Right kidney (tissue), 1 donor: Measurements from ENCODE around the gene GNG12.

ENCODE experiments used
- DNase-seq: peaks from one replicate; pipeline ENCODE4 v3.0.0-alpha.2; 2016

The GNG12 gene

GRCh38 chr1:67815303-67816094 is 17.8 kb downstream of the GNG12 start:
- no peak for DNase-seq

DNA sequence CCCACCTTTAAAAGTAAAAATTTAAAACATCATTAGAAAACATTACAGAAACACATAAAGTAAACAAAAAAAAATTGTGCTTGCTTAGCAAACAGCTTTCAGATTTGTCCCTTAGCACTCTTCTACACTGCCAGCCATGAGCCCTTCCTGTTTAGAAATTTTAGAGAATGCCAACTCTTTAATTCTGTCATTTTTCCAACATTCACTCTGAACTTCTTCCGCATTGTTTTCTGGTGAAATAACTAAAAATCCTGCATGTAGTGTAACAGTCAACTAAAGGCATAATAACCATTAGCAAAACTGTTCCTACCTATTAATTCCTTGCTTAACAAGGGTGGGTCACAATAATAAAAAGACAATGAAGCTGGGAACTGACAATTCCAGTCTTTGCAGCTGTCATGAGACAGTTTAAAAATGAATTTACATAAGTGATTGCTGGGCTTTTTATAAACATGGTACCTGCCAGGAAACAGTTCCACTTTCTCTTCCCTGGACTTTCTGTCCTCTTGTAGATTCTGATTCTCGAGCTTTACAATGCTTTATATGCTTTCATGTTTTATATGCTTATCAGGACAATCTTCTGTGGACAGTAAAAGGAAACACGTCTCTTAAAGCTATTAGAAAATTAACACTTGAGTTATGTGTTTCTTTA is 19.0 kb downstream of the GNG12 start:
- DNase-seq, result no peak

DNA sequence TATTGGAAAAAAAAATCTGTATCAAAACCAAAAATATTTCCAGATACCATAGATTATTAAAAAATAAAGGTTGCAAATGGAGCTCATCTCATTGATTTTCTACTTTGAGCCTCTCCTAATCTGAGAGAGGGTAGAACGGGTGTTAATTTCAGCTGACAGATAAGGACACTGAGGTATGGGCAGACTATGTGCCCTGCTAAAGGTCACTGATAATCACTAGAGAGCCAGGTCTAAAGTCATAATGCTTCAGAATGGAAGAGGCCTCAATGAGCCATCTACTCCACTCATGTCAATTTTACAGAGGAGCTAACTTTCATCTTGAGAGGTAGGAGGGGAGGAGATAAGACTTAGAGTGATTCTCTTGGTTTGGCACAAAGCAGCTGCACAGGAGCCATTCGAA is 21.0 kb downstream of the GNG12 start:
- DNase-seq, result no peak

DNA sequence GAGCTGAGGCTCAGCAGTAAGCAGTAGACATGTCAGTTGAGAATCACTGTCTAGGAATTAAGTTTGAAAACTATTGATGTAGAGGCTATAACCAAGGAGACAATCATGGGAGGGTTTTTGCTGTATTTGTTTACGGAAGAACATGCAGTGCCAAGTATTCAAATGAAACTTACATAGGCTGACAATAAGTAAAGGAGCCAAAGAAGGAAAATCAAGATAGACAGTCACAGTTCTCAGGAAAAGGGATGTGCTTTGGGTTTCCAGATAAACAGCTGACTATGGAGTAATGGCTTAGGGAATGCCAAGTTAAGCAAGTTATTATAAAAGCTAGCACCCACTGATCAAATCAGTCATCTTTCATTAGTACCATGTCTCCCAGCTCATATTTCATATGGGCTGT is 21.5 kb downstream of the GNG12 start:
- no peak for DNase-seq

DNA sequence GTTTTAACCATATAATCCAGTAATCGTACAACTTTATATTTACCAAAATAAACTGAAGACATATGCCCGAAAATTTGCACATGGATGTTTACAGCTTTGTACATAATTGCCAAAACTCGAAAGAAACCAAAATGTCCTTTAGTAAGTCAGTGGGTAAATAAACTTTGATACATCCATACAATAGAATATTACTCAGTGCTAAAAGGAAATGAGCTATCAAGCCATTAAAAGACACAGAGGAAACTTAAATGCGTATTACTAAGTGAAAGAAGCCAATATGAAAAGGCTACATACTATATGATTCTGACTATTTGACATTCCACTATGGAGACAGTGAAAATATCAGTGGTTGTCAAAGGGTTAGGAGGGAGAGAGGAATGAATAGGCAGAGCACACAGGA is 23.4 kb downstream of the GNG12 start:
- no peak for DNase-seq

GRCh38 chr1:67807282-67807681 is 26.0 kb downstream of the GNG12 start:
- no peak for DNase-seq

GRCh38 chr1:67804710-67805109 is 28.6 kb downstream of the GNG12 start:
- no peak for DNase-seq

- no peak for DNase-seq
Measured at GRCh38 chr1:67803380-67804279, 29.6 kb downstream of the GNG12 start.

DNA sequence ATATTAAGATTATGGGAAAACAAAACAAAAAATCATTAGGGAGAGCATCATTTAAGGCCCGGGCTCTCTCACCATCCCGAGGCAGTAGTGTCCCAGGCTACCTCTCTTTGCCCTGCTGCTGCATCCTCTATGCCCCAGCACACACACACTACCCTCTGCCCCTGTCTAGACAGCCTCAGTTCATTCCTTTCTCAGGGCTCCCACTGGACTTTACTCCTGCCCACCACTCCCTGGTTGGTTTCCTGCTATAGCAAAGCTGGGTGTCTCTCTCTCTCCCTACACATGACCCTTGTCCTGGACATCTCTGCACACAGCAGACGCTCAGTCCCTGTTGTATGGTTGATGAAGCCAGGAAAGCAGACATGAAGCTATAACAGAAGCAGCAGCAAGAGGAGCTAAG is 30.7 kb downstream of the GNG12 start:
- no peak for DNase-seq

DNA sequence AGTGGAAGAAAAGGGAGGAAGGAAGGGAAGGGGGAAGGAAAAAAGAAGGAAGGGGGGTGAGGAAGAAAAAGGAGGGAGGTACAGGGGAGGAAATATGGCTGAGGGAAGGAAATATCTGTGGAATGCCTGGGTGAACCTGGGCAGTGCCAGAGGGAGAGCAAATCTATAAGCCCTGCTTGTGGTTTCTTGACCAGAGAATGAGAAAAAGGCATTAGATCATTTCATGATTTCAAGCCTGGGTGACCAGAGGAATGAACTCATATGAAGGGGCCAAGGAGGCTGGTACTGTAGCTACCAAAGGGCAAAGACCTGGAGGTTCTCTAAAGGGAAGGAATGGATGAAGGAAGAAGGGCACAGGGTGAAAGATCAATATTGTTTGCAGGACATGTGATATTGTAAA is 31.4 kb downstream of the GNG12 start:
- no peak for DNase-seq

GRCh38 chr1:67795179-67795912 is 37.9 kb downstream of the GNG12 start:
- no peak for DNase-seq

DNA sequence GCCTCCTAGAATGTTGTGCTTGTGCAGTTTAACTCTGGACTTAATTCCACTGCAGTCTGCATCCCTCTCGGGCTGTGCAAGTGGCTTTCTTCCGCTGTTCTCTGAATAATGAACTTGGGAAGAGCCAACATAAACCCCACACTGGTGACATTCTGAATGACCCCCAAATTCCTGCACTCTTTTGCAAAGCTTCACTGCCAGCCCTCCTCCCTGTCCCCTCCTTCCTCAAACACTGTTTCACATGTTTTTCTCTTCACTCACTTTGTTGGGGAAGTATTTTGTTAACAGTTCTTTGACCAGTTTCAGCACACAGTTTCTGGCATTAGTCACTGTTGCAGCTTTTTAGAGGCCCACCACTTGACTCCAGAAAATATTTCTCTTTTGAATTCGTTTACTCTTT is 39.7 kb downstream of the GNG12 start:
- no peak for DNase-seq

DNA sequence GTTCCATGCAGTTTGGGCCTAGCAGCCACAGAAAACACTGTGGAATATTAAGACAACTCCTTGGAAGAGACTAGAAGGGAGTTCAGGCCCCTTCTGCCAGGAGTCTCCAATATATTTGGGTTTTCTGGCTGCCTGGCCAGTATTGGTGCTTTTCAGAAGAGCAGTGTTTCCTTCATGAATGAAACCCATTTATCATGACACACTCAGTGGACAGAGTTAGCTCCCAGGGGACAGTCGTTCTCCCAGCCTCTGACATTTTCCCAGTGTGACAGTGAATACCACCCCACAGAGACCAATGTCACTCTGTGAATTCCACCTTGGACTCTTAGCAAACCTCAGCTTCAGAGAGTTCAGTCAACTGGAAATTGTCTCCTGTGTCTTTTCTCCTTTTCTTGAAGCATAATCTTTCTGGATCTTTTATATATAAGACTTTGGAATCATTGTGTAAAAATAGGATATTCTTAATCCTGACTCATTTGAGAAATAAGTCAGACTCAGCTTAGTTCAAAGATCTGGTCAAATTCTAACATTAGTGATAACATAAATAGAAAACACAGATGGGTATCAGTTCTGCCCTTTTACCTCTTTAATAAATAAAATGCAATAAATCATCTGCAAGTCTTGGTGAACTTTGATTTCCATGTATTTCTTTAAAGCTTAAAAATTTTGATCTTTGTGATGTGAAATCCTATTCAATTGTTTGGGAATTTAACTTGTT is 40.4 kb downstream of the GNG12 start:
- DNase-seq, result no peak

GRCh38 chr1:67792103-67792502 is 41.2 kb downstream of the GNG12 start:
- DNase-seq, result no peak

DNA sequence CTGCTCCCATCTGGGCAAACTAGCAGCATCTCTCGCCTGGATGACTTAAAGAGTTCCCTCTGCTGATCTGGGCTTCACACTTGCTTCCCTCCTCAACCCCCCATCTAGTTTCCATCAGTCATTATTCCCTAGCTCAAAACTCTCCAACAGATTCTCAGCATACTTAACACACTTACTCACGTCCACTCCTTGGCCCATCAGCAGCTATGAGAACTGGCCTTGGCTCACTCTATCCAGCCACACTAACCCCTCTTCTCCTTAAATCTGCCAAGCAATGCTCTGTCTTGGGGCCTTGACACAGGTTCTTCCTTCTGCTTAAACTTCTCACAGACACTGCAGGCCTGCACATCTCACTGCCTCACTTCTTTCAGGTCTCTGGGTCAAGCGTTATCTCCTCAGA is 41.6 kb downstream of the GNG12 start:
- no peak for DNase-seq

DNA sequence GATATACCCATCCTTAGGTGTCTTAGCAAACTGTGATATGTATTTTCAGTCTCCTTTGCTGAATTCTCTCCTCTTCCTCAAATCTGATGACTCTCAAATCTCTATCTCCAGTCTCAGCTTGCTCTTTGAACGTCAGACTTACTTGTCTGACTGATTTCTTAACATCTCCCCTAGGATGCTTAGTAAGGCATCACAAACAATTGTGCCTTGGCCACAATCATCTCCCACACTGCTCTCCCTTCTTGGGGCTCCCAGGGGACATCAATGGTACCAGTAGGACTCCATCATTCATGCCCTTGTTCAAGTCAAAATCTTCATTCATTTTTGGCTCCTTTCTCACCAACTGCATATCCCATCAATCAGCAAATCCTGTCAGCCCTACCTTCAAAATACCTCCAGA is 42.0 kb downstream of the GNG12 start:
- no peak for DNase-seq

DNA sequence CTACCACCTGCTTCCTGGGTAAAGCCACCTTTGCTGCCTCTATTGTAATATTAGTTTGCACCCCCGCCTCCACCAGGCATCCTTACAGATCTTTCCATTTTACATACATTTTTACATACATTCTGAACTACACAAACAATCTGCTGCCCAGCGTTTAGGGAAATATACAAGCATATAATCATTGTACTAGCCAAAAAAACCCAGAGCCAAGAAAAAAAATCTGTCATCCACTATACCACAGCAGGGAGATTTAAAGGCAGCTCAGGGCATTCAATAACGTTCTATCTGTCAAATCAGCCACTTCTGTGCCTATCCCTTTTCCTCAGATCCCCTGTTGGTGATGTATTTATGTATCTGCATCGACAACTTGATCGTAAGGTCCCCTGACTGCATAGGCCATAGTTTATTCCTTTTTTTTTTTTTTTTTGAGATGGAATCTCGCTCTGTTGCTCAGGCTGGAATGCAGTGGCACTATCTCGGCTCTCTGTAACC is 43.0 kb downstream of the GNG12 start:
- no peak for DNase-seq

GRCh38 chr1:67789551-67789950 is 43.7 kb downstream of the GNG12 start:
- no peak for DNase-seq

DNA sequence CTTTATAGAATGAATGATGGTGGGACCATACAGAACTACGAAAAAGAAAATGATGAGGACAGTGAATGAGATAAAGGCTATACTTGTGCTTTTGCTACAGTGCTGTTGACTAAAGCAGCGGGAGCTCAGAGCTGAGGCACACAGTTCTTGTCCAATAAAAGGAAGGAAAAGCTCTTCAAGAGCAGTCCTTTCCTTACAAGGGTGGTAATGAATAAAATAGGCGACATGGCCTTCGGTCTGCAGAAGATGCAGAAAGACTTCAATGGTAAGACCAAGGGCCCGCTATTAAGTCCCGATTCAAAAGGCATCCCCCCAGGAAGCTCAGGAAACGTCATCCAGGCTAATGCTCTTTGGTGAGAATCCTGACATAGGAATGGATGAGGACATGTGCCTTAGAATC is 44.4 kb downstream of the GNG12 start:
- no peak for DNase-seq

GRCh38 chr1:67788238-67788790 is 45.0 kb downstream of the GNG12 start:
- no peak for DNase-seq

DNA sequence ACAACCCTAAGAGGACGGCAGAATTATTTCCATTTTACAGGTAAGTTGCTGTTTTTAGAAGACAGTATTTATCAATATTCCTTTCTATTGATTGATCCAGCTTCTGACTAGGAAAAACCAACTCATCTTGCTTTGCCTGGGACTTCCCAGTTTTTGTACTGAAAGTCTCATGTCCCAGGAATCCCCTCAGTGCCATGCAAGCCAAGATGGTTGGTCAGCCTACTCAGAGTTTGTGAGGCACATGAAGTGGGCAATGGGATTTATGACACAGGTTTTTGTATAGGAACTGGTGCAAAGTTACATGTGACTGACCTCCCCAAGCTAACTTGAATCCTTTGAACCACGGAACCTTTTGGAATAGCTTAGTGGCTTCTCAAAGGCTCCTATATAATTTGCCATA is 45.5 kb downstream of the GNG12 start:
- DNase-seq, result no peak
